Epidermal melanocyte (primary cell): ENCODE measurements around the gene OR2H1.
"Not testable (repeated sequence)": the region's sequence is repeated elsewhere in the genome, so short reads cannot be mapped to it uniquely, and the experiment has no call there.

Source experiments
- DNase-seq: peaks from one replicate; pipeline ENCODE4 v3.0.0; 2011; ENCODE audit warnings: low spot score; ENCODE audit not compliant: insufficient read length

Gene OR2H1

DNA sequence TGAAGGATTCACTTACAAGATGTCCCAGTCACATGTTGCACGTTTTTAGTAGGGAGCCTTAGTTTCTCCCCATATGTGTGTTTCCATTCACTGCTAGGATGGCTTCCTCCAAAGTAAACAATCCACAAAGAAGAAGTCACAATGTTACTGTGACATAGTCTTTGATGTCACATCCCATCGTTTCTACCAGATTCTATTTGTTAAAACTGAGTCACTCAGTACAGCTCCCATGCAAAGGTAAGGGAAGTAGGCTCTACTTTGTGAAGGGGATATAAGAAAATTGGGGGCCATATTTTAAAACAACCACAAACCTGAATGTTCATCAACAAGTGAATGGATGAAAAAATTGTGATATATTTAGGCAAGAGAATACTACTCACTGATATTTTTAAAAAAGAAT is at the start of gene OR2H1, which contains the start of gene OR11A1:
Gene OR2H1 (plus strand): TSS at position 185 of the 400 bp plus-strand sequence. CDS start 4,615 bp downstream, outside the sequence.
Gene OR11A1 (minus strand): TSS at position 101 of the 400 bp plus-strand sequence. CDS start 29,430 bp downstream, outside the sequence.
- no peak for DNase-seq

DNA sequence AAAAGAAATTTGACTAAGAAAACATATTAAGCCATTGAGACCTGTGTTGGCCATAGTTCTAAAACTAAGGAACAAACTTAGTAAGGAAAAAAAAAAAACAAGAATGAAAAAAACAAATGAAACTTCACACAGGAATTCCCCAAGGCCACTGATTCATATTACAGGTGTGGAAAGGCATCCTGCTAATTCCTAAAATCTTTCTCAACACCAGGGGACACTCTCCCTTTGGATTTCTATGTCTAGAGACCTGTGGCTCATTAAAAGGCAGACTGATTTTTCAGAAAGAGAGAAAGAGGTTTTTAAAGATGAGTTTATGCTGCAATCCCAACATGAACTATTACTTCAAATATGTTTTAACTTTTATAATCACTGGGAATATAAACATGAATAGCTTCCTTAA is 42.4 kb upstream of the OR2H1 start, which contains the start of gene OR12D1:
Gene OR12D1 (plus strand): TSS at position 341 of the 400 bp plus-strand sequence.
- no peak for DNase-seq

DNA sequence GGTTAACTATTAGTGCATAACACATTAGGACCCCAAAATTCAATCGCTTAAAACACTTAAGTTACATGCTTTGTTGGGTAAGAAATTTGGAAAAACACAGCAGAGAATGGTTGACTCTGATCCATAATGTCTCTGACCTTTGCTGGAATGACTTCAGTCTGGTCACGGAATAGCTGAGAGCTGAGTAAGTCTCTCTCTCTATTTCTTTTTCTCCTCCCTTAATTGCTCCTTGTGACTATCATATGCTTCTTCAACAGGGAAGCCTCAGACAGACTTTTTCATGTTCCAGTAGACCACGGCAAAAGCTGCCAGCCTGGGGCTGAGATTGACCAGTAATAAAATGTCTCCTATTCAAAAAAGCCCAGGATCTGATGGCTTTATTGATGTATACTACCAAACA is 37.4 kb upstream of the OR2H1 start:
- DNase-seq, result peak; percentile 24

DNA sequence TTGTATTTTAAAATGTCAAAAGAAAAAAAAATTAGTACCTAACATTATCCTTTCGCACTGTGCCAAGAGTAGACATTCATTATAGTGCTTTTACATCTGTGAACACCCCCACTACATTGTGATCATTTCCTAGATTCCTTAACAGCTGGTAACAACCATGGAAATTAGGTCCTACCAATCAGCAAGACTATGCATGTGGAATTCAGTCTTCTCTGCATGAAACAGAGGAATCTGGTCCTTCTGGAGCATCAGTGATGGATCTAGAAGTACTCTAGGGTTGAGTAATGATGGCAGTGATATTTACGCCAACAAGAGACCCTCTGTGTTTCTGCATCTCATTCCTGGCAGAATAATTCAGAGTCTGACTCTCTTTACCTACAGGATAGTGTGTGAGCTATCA is 32.8 kb upstream of the OR2H1 start:
- no peak for DNase-seq

DNA sequence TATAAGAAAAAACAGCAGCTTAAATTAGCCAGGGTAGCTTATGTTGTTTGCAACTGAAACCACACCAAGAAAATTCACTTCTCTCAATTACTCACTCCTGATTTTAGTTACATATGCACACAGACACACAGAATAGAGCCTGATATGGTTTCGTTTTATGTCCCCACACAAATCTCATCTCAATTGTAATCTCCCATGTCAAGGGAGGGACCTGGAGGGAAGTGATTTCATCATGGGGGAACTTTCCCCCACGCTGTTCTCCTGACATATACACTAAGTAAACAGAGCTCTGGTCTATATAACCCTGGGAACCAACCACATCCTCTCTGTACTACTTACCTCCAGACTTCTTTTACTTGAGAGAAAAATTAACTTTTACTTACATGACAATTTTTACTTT is 32.4 kb upstream of the OR2H1 start:
- no peak for DNase-seq

DNA sequence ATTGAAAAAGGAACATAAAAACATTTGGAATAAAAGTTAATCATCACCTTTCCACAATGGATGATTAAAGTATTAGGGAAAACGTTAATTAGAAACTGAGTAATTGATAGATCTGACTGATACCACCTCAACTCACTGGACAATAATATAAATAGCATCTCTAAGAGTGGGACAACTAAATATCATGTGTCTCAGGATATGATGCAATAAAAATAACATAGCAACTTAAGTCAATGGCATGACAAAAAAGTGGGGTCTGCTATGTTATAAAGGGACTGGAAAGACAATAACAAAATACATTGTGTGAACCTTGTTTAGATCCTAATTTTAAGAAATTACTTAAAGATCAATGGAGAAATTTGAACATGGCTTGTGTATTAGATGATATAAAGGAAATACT is 31.9 kb upstream of the OR2H1 start:
- no peak for DNase-seq

DNA sequence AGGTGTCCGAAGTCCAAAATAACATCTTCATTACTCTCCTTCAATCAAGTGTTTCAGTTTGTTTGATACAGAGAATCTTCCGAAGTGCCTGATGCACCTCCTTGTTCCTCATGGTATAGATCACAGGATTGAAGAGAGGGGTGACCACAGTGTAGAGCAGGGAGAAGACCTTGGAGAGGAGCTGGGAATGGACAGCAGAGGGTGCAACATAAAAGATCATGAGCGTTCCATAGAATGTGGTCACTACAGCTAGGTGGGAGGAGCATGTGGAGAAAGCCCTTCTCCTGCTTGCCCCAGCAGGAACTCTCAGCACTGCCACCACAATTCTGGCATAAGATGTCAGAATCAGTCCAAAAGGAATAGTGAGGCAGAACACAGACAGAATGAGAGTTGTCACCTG is 30.3 kb upstream of the OR2H1 start:
- no peak for DNase-seq

DNA sequence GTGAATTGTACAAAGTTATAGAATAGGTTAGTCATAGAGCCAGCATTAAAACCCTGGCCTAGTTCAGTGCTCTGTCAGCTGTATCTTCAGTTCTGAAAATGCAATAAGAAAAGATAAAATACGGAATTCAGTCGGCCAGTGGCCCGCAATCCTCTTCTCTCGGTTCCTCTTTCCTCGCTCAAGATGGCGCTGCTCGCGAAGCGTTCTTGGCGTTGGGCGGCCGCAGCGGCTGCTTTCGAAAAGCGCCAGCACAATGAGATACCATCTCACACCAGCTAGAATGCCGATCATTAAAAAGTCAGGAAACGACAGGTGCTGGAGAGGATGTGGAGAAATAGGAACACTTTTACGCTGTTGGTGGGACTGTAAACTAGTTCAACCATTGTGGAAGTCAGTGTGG is 20.2 kb upstream of the OR2H1 start:
- DNase-seq, result not testable (repeated sequence)

DNA sequence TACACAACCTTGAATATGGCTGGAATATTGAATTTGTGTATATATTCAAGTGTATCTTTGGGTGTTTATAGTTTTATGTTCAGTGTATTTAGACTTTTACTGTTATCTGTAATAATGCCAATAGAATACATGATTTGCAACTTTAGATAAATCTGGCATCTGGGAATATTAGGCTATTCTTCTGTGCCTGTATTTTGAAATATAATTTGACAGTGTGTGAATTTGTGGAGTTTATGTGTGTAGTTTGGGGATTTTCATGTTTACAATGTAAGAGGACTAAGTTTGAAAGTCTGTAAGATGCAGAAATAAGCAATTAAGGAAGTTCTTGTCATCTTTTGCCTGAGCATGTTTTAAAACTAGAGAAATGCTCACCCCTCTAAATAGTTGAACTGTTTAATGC is 17.9 kb upstream of the OR2H1 start, which contains the start of gene OR10C1:
Gene OR10C1 (plus strand): TSS at position 301 of the 400 bp plus-strand sequence. CDS start 710 bp downstream, outside the sequence.
- DNase-seq, result no peak

DNA sequence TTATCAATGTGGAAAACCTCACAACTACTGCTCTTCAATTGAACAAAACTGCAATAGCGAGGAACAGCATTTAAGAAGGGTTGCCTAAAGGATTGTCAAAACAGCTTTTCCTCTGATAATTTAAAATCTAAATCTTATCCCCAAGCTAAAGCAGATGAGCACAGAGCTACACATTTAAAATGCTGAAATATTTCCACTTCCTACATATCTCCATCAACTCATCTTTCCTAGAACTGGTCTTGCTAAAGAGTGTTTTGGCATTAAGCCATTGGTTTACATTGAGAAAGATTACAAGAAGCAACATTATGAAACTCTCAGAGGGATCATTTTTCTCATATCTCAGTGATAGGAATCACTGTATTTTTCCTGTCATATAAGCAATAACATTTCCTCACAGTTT is 14.2 kb upstream of the OR2H1 start:
- DNase-seq, result no peak

DNA sequence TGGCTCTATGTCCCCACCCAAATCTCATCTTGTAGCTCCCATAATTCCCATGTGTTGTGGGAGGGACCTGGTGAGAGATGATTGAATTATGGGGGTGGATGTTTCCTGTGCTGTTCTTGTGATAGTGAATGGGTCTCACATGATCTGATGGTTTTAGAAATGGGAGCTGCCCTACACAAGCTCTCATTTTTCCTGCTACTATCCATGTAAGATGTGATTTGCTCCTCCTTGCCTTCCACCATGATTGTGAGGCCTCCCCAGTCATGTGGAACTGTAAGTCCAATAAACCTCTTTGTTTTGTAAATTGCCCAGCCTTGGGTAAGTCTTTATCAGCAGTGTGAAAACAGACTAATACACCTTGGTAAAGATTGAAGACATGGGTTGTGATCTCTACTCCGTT is 12.9 kb upstream of the OR2H1 start:
- DNase-seq, result not testable (repeated sequence)

DNA sequence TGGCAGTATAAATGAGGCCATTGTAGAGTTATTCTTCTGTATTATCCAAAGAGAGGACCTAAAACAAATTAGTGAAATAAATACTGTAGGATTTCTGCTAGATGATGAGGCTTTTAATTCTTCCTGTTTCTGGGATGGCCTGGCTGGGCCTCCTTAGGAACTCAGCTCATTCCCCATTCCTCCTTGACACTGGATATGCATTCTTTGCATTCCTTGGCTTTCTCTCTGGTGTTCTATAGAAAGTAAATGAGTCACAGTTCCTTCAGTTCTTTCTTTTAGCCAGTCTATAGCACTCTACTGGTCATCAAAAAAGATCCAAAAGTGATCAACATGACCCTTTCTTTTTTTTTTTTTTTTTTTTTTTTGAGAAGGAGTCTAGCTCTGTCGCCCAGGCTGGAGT is 9.3 kb upstream of the OR2H1 start:
- no peak for DNase-seq

DNA sequence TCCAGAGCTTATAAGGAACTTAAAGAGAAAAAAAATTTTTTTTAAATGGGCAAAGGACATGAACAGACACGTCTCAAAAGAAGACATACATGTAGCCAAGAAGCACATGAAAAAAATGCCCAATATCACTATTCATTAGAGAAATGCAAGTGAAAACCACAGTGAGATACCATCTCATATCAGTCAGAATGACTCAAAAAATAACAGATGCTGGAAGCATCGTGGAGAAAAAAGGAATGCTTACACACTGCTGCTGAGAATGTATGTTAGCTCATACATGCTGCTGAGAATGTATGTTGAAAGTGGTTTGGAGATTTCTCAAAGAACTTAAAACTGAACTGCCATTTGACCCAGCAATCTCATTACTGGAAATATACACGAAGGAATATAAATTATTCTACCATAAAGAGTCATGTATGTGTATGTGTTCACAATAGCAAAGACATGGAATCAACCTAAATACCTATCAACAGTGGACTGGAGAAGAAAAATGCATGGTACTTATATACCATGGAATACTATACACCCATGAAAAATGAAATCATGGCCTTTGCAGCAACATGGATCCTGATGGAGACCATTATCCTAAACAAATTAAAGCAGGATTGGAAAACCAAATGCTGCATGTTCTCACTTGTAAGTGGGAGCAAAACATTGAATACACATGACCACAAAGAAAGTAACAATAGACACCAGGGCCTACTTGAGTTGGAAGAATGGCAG is 5.3 kb upstream of the OR2H1 start:
- DNase-seq, result no peak

DNA sequence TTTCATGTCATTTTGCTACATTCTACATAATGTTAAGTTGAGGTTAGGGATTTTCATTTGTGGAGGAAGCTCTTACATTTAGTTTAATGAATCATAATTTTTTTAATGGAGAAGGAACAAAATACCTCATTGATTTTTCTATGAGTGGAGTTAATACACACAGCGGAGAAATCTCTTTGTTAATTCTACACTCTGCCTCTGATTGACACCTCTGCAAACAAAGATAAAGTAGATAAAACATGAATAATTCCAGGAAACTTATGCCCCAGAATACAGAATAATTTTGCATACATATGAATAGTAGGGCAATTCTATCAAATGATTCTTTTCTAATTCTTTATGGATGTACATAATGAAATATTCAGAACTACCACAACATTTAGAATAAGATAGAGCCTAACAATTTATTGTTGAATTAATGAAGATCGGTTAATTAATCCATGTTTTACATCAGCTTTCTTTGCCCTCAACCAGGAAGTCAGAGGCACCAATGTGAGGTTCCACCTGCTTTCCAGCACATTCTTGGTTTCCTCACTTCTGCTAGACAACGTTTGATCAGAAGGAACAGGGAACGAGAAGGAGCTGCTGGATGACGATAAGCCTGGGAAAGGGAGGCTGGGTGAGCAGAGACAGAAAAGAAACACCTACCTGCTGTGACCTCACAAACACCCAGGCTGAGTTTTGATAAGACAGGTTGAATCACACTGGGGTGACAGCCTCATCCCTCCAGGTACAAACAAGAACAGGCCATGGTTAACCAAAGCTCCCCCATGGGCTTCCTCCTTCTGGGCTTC is 4.3 kb downstream of the OR2H1 start:
- no peak for DNase-seq

DNA sequence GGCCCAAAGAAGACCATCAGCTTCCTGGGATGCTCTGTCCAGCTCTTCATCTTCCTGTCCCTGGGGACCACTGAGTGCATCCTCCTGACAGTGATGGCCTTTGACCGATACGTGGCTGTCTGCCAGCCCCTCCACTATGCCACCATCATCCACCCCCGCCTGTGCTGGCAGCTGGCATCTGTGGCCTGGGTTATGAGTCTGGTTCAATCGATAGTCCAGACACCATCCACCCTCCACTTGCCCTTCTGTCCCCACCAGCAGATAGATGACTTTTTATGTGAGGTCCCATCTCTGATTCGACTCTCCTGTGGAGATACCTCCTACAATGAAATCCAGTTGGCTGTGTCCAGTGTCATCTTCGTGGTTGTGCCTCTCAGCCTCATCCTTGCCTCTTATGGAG is 5.1 kb downstream of the OR2H1 start:
- no peak for DNase-seq

DNA sequence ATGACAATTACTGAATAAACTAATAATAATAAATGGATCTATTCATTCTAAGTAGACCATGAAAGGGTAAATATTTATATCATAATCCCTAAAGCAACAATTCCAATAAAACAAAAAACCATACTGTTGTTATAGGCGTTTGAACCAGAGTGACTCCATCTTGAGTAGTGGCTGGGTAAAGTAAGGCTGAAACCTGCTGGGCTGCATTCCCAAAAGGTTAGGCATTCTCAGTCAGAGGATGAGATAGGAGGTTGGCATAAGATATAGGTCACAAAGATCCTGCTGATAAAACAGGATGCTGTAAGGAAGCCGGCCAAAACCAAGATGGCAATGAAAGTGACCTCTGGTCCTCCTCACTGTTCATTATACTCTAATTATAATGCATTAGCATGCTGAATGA is 8.3 kb downstream of the OR2H1 start:
- no peak for DNase-seq

DNA sequence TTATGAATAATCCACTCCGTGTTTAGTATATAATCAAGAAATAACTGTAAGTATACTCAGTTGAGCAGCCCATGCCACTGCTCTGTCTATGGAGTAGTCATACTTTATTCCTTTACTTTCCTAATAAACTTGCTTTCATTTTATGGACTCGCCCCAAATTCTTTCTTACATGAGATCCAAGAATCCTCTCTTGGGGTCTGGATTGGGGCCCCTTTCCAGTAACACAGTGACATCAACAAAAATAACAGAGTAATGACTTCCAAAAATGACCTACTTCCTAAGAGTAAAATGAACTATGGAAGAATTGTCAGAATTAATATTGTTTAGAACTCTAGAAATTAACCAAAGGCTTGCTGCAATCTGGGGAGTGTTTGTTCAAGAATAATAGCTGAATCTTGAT is 8.8 kb downstream of the OR2H1 start:
- DNase-seq, result no peak

DNA sequence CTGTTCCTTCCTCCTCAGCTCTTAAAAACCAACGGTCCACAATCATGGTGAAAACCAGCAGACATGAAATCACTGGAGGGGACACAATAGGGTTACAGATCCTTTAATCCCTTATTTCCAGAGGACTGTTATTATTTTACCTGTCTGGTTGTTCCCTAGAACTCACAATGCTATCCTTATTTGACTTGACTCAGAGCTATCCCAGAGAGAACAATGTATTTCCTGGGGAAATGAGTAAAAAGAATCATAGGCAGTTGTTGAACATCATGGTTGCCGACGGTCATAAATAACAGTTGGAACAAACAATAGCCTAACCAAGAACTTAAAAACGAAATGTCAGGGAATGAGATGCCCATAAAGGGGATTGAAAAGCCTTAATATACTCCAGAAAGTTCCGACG is 9.3 kb downstream of the OR2H1 start:
- no peak for DNase-seq

DNA sequence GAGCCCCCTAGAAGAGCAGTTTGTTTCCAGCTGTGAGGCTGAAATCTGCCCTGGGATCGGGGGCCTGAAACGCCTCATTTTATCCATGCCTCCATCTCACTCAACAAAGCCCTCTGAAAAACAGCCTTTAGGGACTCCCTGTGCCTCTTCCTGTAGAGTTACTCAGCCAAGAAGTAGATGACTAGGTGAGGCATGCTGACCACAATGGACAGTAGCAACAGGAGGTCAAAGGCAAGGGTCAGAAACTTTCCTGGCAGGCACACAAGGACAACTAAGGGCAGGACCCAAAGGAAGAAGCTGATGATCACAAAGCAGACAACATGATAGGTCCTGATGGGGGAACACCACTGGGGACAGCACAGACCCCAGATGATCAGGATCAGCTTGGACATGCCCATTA is 18.0 kb downstream of the OR2H1 start:
- no peak for DNase-seq

DNA sequence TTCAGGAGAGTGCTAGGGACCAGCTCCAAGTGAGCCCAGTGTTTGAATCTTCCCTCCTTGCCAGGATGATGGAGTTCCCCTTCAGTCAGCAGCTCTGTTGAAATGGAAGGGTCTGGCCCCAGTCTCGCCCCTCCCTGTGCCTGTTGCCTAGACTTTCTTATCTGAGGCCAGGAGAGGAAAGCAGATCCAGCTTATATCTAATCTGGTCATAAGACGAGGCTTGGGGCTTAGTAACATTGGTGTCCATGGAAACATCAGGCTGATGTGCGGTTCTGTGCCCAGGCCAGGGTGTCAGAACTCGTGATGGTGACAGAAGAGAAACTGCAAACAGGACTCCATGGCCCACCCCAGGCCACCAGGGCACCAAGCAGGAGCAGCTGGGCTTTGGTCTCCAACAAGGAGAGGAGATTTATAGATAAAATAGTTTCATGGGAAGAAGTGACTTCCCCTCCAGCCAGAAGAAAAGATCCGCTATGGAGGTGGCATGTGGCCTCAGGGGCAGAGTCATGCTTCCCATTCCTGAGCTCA is 21.0 kb downstream of the OR2H1 start:
- DNase-seq, result no peak

DNA sequence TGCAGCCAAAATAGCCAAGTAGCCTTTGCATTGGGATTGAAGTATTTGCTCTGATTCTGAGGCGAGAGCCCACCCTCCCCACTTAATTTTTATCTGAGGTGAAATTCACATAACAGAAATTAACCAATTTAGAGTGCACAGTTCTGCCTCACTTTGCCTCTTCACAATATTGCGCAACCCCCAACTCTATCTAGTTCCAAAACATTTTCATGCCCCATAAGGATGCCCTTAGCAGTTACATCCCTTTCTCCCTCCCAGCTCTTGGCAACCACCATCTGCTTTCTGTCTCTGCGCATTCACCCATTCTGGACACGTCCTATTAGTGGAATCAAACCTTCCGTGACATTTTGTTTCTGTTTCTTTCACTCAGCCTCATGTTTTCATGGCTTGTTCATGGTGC is 21.8 kb downstream of the OR2H1 start:
- no peak for DNase-seq

DNA sequence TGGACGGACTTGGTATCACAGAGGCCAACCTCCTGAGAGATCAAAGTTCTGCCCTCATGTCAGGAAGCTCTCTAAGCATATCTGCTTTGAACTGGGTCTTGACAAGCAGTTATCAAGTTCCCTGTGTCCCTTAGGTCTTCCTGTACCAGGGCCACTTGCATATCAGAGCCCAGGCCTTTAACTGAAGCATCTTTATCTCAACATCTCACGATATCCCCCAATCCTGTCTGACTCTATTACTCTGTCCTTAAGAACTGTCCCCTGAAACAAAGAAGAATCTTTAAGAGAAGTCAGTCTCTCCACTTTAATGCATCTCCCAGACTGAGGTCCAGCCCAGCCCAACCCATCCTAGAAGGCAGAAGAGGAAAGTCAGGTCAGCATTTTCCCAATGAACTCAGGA is 22.6 kb downstream of the OR2H1 start:
- no peak for DNase-seq
